WTC11 (cell line): ENCODE results near the gene MTFP1. TPM values are rescaled to one million over a fixed set of nuclear protein-coding genes. Genes with fewer than 3 reads are reported as not detected.

Experiments used
- ATAC-seq: fragments of 200-7000 bp; cut with Tn5 transposase; 2 replicates; pipeline ENCODE4 v1.10.0; 2021; ENCODE audit warnings: mild to moderate bottlenecking, moderate library complexity
- CTCF ChIA-PET: fragments of 300-600 bp; sonication (Branson Sonifier 250); formaldehyde crosslinking; loops from one replicate; lab custom pipeline; 2021; ENCODE audit warnings: antibody characterized with exemption; lab: Charles Lee
- POLR2A ChIA-PET: fragments of 350-600 bp; sonication (Branson Sonifier 250); formaldehyde crosslinking; loops from one replicate; lab custom pipeline; 2021; ENCODE audit warnings: antibody characterized with exemption; lab: Charles Lee
- DNase-seq: peaks from one replicate; pipeline ENCODE4 v3.0.0; 2021; ENCODE audit warnings: low spot score
- H3K27ac Mint-ChIP-seq: 2 replicates; pipeline ENCODE4 v1.8.0; 2021; ENCODE audit warnings: mixed read lengths
- H3K27me3 Mint-ChIP-seq: 2 replicates; pipeline ENCODE4 v1.8.0; 2021; ENCODE audit warnings: low read depth, mild to moderate bottlenecking, moderate library complexity, mixed read lengths
- H3K36me3 Mint-ChIP-seq: 2 replicates; pipeline ENCODE4 v1.8.0; 2021; ENCODE audit warnings: mixed read lengths
- H3K4me1 Mint-ChIP-seq: 2 replicates; pipeline ENCODE4 v1.8.0; 2022; ENCODE audit warnings: mixed read lengths
- H3K4me3 Mint-ChIP-seq: 2 replicates; pipeline ENCODE4 v1.8.0; 2021; ENCODE audit warnings: mild to moderate bottlenecking, moderate library complexity, mixed read lengths
- H3K9me3 Mint-ChIP-seq: 2 replicates; pipeline ENCODE4 v1.8.0; 2021; ENCODE audit warnings: mixed read lengths
- ATF1 ChIP-seq: sonication (generic); formaldehyde crosslinking; IDR thresholded peaks from 2 replicates; pipeline ENCODE4 v1.8.1; 2023; ENCODE audit warnings: mild to moderate bottlenecking, moderate library complexity, missing genetic modification reagents
- CREM ChIP-seq: sonication (generic); formaldehyde crosslinking; IDR thresholded peaks from 2 replicates; pipeline ENCODE4 v1.8.1; 2022; ENCODE audit warnings: mild to moderate bottlenecking, missing genetic modification reagents, moderate library complexity
- ELF4 ChIP-seq: sonication (generic); formaldehyde crosslinking; IDR thresholded peaks from 2 replicates; pipeline ENCODE4 v1.8.1; 2022; ENCODE audit warnings: low read depth, mild to moderate bottlenecking, moderate library complexity, missing genetic modification reagents
- EMX1 ChIP-seq: fragments of 250-450 bp; sonication (Bioruptor Pico); IDR thresholded peaks from 2 replicates; pipeline ENCODE4 v1.8.0; 2021; ENCODE audit warnings: mild to moderate bottlenecking
- FOXJ3 ChIP-seq: sonication (generic); formaldehyde crosslinking; IDR thresholded peaks from 2 replicates; pipeline ENCODE4 v1.9.0; 2021; ENCODE audit warnings: missing genetic modification reagents, mild to moderate bottlenecking, borderline replicate concordance
- JAZF1 ChIP-seq: fragments of 250-450 bp; sonication (Bioruptor Pico); IDR thresholded peaks from 2 replicates; pipeline ENCODE4 v1.9.0; 2021; ENCODE audit warnings: moderate library complexity, mild to moderate bottlenecking, inconsistent platforms
- RORB ChIP-seq: fragments of 250-450 bp; sonication (Bioruptor Pico); IDR thresholded peaks from 2 replicates; pipeline ENCODE4 v1.9.0; 2021; ENCODE audit warnings: mild to moderate bottlenecking
- TEAD4 ChIP-seq: sonication (generic); formaldehyde crosslinking; IDR thresholded peaks from 2 replicates; pipeline ENCODE4 v1.8.0; 2022; ENCODE audit warnings: mild to moderate bottlenecking, missing genetic modification reagents
- ZNF219 ChIP-seq: sonication (generic); formaldehyde crosslinking; IDR thresholded peaks from 2 replicates; pipeline ENCODE4 v1.8.0; 2023; ENCODE audit warnings: missing genetic modification reagents, mild to moderate bottlenecking, borderline replicate concordance
- ZNF263 ChIP-seq: sonication (generic); formaldehyde crosslinking; IDR thresholded peaks from 2 replicates; pipeline ENCODE4 v1.8.1; 2022; ENCODE audit warnings: low read depth, mild to moderate bottlenecking, moderate library complexity, missing genetic modification reagents
- ZNF416 ChIP-seq: fragments of 250-450 bp; sonication (Bioruptor Pico); IDR thresholded peaks from 2 replicates; pipeline ENCODE4 v1.9.0; 2021; ENCODE audit warnings: mild to moderate bottlenecking, inconsistent platforms
- total RNA-seq: library from RNA; stranded (reverse); gene quantifications from 3 replicates; pipeline ENCODE4 v1.2.3, GENCODE V29; 2021
- TF ChIP-seq, protein P1 (sequence below): fragments of 250-450 bp; sonication (Bioruptor Pico); IDR thresholded peaks from 2 replicates; pipeline ENCODE4 v1.9.0; 2021; ENCODE audit warnings: mild to moderate bottlenecking
- TF ChIP-seq, protein P2 (sequence below): fragments of 200-600 bp; IDR thresholded peaks from 2 replicates; pipeline ENCODE4 v1.8.0; 2022; ENCODE audit warnings: antibody characterized with exemption
- TF ChIP-seq, protein P3 (sequence below): sonication (generic); formaldehyde crosslinking; IDR thresholded peaks from 2 replicates; pipeline ENCODE4 v1.8.1; 2023; ENCODE audit warnings: mild to moderate bottlenecking, missing genetic modification reagents, moderate library complexity
- TF ChIP-seq, protein P4 (sequence below): sonication (generic); formaldehyde crosslinking; IDR thresholded peaks from 2 replicates; pipeline ENCODE4 v1.8.1; 2023; ENCODE audit warnings: mild to moderate bottlenecking, missing genetic modification reagents, borderline replicate concordance
- TF ChIP-seq, protein P5 (sequence below): sonication (generic); formaldehyde crosslinking; IDR thresholded peaks from 2 replicates; pipeline ENCODE4 v1.8.0; 2022; ENCODE audit warnings: mild to moderate bottlenecking, missing genetic modification reagents
- TF ChIP-seq, protein P6 (sequence below): fragments of 250-450 bp; sonication (Bioruptor Pico); IDR thresholded peaks from 2 replicates; pipeline ENCODE4 v1.9.0; 2021; ENCODE audit warnings: mild to moderate bottlenecking

Gene MTFP1
- total RNA-seq, 1 experiment from 2014 or later, result 75.0 TPM

DNA sequence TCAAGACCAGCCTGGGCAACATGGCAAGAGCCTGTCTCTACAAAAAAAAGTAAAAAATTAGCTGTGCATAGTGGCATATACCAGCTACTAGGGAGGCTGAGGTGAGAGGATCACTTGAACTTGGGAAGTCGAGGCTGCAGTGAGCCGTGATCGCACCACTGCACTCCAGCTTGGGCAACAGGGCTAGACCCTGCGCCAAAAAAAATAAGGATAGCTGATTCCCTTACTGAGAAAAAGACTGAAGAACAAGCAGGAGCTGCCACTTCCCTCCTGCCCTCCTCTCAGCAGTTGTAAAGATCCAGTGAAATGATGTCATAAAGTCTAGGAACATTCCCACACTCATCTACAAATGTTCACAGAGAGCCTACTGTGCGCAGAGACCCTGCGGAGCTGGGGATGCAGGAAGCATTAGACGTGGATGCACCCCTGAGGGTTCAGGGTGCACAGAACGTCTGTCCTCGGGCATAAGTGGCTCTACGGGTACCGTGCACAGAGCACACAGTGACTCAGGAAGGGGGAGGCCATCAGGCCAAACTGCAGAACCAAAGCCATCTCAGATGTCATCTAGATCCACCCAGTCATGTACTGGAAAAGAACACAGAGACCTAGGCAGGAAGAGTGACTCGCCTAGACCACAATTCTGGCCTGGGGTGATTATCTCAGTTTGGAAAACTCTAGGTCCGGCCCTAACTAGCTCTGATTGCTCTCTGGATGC, 17.0 kb upstream of the MTFP1 start:
- Mint-ChIP-seq H3K27me3 (peaks cover 12% of the 10 kb centered on the region; the same call in 1 of the 2 replicates), H3K4me1 (no peaks in the 10 kb centered on the region), H3K4me3 (no peak overlapping the region), H3K9me3 (no peaks in the 10 kb centered on the region), H3K27ac (no peak overlapping the region), H3K36me3 (peaks cover 9% of the 10 kb centered on the region)
- ChIA-PET CTCF (no interaction called here), POLR2A (no interaction called here)
- ATAC-seq, result no peak
- no peak for DNase-seq
- no peak for TF ChIP-seq EMX1 (CRISPR knock-in tag)
- no peak for TF ChIP-seq ZNF416
- TF ChIP-seq, protein P1, sequence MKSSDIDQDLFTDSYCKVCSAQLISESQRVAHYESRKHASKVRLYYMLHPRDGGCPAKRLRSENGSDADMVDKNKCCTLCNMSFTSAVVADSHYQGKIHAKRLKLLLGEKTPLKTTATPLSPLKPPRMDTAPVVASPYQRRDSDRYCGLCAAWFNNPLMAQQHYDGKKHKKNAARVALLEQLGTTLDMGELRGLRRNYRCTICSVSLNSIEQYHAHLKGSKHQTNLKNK, result no peak
- TF ChIP-seq, protein P2, sequence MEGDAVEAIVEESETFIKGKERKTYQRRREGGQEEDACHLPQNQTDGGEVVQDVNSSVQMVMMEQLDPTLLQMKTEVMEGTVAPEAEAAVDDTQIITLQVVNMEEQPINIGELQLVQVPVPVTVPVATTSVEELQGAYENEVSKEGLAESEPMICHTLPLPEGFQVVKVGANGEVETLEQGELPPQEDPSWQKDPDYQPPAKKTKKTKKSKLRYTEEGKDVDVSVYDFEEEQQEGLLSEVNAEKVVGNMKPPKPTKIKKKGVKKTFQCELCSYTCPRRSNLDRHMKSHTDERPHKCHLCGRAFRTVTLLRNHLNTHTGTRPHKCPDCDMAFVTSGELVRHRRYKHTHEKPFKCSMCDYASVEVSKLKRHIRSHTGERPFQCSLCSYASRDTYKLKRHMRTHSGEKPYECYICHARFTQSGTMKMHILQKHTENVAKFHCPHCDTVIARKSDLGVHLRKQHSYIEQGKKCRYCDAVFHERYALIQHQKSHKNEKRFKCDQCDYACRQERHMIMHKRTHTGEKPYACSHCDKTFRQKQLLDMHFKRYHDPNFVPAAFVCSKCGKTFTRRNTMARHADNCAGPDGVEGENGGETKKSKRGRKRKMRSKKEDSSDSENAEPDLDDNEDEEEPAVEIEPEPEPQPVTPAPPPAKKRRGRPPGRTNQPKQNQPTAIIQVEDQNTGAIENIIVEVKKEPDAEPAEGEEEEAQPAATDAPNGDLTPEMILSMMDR, result no peak
- no peak for TF ChIP-seq ATF1 (CRISPR knock-in tag)
- no peak for TF ChIP-seq ZNF219 (CRISPR knock-in tag)
- TF ChIP-seq, protein P3, sequence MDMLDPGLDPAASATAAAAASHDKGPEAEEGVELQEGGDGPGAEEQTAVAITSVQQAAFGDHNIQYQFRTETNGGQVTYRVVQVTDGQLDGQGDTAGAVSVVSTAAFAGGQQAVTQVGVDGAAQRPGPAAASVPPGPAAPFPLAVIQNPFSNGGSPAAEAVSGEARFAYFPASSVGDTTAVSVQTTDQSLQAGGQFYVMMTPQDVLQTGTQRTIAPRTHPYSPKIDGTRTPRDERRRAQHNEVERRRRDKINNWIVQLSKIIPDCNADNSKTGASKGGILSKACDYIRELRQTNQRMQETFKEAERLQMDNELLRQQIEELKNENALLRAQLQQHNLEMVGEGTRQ (CRISPR knock-in tag), result no peak
- no peak for TF ChIP-seq TEAD4
- TF ChIP-seq RORB (CRISPR knock-in tag), result no peak
- TF ChIP-seq, protein P4, sequence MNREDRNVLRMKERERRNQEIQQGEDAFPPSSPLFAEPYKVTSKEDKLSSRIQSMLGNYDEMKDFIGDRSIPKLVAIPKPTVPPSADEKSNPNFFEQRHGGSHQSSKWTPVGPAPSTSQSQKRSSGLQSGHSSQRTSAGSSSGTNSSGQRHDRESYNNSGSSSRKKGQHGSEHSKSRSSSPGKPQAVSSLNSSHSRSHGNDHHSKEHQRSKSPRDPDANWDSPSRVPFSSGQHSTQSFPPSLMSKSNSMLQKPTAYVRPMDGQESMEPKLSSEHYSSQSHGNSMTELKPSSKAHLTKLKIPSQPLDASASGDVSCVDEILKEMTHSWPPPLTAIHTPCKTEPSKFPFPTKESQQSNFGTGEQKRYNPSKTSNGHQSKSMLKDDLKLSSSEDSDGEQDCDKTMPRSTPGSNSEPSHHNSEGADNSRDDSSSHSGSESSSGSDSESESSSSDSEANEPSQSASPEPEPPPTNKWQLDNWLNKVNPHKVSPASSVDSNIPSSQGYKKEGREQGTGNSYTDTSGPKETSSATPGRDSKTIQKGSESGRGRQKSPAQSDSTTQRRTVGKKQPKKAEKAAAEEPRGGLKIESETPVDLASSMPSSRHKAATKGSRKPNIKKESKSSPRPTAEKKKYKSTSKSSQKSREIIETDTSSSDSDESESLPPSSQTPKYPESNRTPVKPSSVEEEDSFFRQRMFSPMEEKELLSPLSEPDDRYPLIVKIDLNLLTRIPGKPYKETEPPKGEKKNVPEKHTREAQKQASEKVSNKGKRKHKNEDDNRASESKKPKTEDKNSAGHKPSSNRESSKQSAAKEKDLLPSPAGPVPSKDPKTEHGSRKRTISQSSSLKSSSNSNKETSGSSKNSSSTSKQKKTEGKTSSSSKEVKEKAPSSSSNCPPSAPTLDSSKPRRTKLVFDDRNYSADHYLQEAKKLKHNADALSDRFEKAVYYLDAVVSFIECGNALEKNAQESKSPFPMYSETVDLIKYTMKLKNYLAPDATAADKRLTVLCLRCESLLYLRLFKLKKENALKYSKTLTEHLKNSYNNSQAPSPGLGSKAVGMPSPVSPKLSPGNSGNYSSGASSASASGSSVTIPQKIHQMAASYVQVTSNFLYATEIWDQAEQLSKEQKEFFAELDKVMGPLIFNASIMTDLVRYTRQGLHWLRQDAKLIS (CRISPR knock-in tag), result no peak
- TF ChIP-seq, protein P5, sequence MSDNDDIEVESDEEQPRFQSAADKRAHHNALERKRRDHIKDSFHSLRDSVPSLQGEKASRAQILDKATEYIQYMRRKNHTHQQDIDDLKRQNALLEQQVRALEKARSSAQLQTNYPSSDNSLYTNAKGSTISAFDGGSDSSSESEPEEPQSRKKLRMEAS, result no peak
- no peak for TF ChIP-seq FOXJ3 (CRISPR knock-in tag)
- TF ChIP-seq CREM, result no peak
- TF ChIP-seq, protein P6, sequence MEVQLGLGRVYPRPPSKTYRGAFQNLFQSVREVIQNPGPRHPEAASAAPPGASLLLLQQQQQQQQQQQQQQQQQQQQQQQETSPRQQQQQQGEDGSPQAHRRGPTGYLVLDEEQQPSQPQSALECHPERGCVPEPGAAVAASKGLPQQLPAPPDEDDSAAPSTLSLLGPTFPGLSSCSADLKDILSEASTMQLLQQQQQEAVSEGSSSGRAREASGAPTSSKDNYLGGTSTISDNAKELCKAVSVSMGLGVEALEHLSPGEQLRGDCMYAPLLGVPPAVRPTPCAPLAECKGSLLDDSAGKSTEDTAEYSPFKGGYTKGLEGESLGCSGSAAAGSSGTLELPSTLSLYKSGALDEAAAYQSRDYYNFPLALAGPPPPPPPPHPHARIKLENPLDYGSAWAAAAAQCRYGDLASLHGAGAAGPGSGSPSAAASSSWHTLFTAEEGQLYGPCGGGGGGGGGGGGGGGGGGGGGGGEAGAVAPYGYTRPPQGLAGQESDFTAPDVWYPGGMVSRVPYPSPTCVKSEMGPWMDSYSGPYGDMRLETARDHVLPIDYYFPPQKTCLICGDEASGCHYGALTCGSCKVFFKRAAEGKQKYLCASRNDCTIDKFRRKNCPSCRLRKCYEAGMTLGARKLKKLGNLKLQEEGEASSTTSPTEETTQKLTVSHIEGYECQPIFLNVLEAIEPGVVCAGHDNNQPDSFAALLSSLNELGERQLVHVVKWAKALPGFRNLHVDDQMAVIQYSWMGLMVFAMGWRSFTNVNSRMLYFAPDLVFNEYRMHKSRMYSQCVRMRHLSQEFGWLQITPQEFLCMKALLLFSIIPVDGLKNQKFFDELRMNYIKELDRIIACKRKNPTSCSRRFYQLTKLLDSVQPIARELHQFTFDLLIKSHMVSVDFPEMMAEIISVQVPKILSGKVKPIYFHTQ (CRISPR knock-in tag), result no peak
- TF ChIP-seq ELF4 (CRISPR knock-in tag), result no peak

DNA sequence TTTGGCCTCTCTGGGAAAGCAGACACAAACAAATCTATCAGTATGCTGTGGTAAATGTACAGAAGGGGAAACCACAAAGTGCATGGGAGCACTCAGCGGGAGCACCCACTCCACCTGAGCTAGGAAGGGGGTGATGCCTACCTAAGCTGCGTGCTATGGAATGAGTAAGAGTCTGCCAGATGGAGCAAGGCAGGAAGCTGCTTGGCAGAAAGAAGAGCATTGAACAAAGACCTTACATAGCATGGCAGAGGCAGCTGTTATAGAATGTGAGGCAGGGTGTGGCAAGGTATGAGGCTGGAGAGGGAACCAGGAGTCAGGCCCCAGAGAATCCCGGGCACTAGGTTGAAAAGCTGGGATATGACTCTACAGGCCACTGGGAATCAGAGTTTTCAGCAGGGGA, 13.8 kb upstream of the MTFP1 start:
- ChIA-PET POLR2A (interaction anchor here (0.6 kb wide), 1 partner anchor 8 kb away, joined by 3 read pairs; no protein-coding TSS in a partner anchor), CTCF (interaction anchor here (1.7 to 4.5 kb wide), 2 partner anchors 14 to 24 kb away, joined by 5 to 21 read pairs; partner anchors contain the start of genes MTFP1 and RNF215)
- Mint-ChIP-seq H3K4me3 (no peak overlapping the region), H3K9me3 (no peaks in the 10 kb centered on the region), H3K27ac (no peak overlapping the region), H3K36me3 (peaks cover 24% of the 10 kb centered on the region), H3K27me3 (no peaks in the 10 kb centered on the region), H3K4me1 (no peaks in the 10 kb centered on the region)
- ATAC-seq (no peak), DNase-seq (no peak)
- TF ChIP-seq ZNF263 (CRISPR knock-in tag) (peak; percentile 59; the same call in 1 of the 2 replicates), JAZF1 (no peak)
